Inferior parietal cortex (tissue), 1 donor: ENCODE measurements around the gene G6PC1.
A peak's percentile ranks its signal among the peaks of the same experiment; 100 is the strongest.

Experiments
- DNase-seq: peaks from one replicate; pipeline ENCODE4 v3.0.0-alpha.2; 2016; ENCODE audit errors: extremely low spot score

The G6PC1 gene

GRCh38 chr17:42937712-42938596 lies 37.4 kb downstream of the G6PC1 start:
- DNase-seq: peak; percentile 49

GRCh38 chr17:42944211-42944610 lies 43.6 kb downstream of the G6PC1 start:
- no peak for DNase-seq

GRCh38 chr17:42946812-42947211 lies 46.2 kb downstream of the G6PC1 start:
- no peak for DNase-seq

- DNase-seq: no peak
Measured at GRCh38 chr17:42950044-42950783, 49.6 kb downstream of the G6PC1 start.
